Stimulated activated CD4-positive, alpha-beta T cell treated with anti-CD3 and anti-CD28 coated beads, TNF-alpha, amount 100 ng/mL, for 4 hours (primary cell): Measurements from ENCODE around the gene CLIP2.
"Not testable (repeated sequence)": the region's sequence is repeated elsewhere in the genome, so short reads cannot be mapped to it uniquely, and the experiment has no call there.

ENCODE experiments used
- DNase-seq, 3 experiments: peaks; one replicate each; pipeline ENCODE4 v3.0.0-alpha.2; 2020; ENCODE audit warnings: low read depth in 3 of 3

The CLIP2 gene

GRCh38 chr7:74297516-74298233 is 8.5 kb downstream of the CLIP2 start:
- DNase-seq: no peak

GRCh38 chr7:74299401-74299800 is 10.2 kb downstream of the CLIP2 start:
- no peak for DNase-seq

GRCh38 chr7:74300926-74301325 is 11.7 kb downstream of the CLIP2 start:
- no peak for DNase-seq

GRCh38 chr7:74302745-74303221 is 13.6 kb downstream of the CLIP2 start:
- no peak for DNase-seq

- DNase-seq: no peak
These were observed 15.3 kb downstream of the CLIP2 start for GRCh38 chr7:74304550-74304949.

GRCh38 chr7:74306004-74306729 is 17.0 kb downstream of the CLIP2 start:
- no peak for DNase-seq

GRCh38 chr7:74306730-74307469 is 17.7 kb downstream of the CLIP2 start:
- DNase-seq: no peak

GRCh38 chr7:74307738-74308505 is 18.7 kb downstream of the CLIP2 start:
- DNase-seq: no peak

- no peak for DNase-seq
These were observed 20.0 kb downstream of the CLIP2 start for GRCh38 chr7:74309181-74309580.

- DNase-seq: no peak
These were observed 22.1 kb downstream of the CLIP2 start for GRCh38 chr7:74311305-74311744.

- no peak for DNase-seq
These were observed 23.3 kb downstream of the CLIP2 start for GRCh38 chr7:74312418-74313028.

GRCh38 chr7:74315891-74316290 is 26.7 kb downstream of the CLIP2 start:
- not testable (repeated sequence) for DNase-seq

GRCh38 chr7:74317146-74317782 is 28.1 kb downstream of the CLIP2 start:
- no peak for DNase-seq

- no peak for DNase-seq
These were observed 28.8 kb downstream of the CLIP2 start for GRCh38 chr7:74318043-74318442.

- DNase-seq: no peak
These were observed 31.5 kb downstream of the CLIP2 start for GRCh38 chr7:74320645-74321221.

- not testable (repeated sequence) for DNase-seq
These were observed 33.7 kb downstream of the CLIP2 start for GRCh38 chr7:74322892-74323291.

- DNase-seq: no peak
These were observed 35.5 kb downstream of the CLIP2 start for GRCh38 chr7:74324531-74325209.

GRCh38 chr7:74325210-74325565 is 36.0 kb downstream of the CLIP2 start:
- DNase-seq: no peak

- DNase-seq: no peak
These were observed 40.0 kb downstream of the CLIP2 start for GRCh38 chr7:74329225-74329624.
